Measurements from ENCODE around the gene PGPEP1.
"Not testable (repeated sequence)": the region's sequence is repeated elsewhere in the genome, so short reads cannot be mapped to it uniquely, and the experiment has no call there.

Gene PGPEP1

GRCh38 chr19:18392417-18392816 lies 52.0 kb downstream of the PGPEP1 start:
- DNase-seq = no peak

- DNase-seq = no peak
Measured at GRCh38 chr19:18392926-18393325, 52.5 kb downstream of the PGPEP1 start.

GRCh38 chr19:18393836-18394235 lies 53.4 kb downstream of the PGPEP1 start:
- no peak for DNase-seq

GRCh38 chr19:18396471-18397241 lies 56.3 kb downstream of the PGPEP1 start:
- DNase-seq = no peak

- DNase-seq = no peak
Measured at GRCh38 chr19:18397242-18398202, 57.1 kb downstream of the PGPEP1 start, which contains the start of gene LRRC25. TSS of gene LRRC25 (minus strand) at chr19:18397622. CDS start at chr19:18396963, 659 bp downstream.

- DNase-seq = no peak
Measured at GRCh38 chr19:18399008-18399407, 58.6 kb downstream of the PGPEP1 start.

GRCh38 chr19:18401580-18402112 lies 61.2 kb downstream of the PGPEP1 start:
- no peak for DNase-seq

- DNase-seq = not testable (repeated sequence)
Measured at GRCh38 chr19:18402455-18403248, 62.3 kb downstream of the PGPEP1 start.

GRCh38 chr19:18405754-18406153 lies 65.4 kb downstream of the PGPEP1 start:
- DNase-seq = not testable (repeated sequence)

- DNase-seq = no peak
Measured at GRCh38 chr19:18406749-18407148, 66.4 kb downstream of the PGPEP1 start.

- DNase-seq = peak; percentile 56
Measured at GRCh38 chr19:18408053-18408476, 67.7 kb downstream of the PGPEP1 start.

- no peak for DNase-seq
Measured at GRCh38 chr19:18412610-18413239, 72.3 kb downstream of the PGPEP1 start.

GRCh38 chr19:18414504-18415177 lies 74.2 kb downstream of the PGPEP1 start:
- DNase-seq = no peak

- no peak for DNase-seq
Measured at GRCh38 chr19:18415178-18415867, 74.9 kb downstream of the PGPEP1 start.

- DNase-seq = peak; percentile 27
Measured at GRCh38 chr19:18416778-18417249, 76.4 kb downstream of the PGPEP1 start.

GRCh38 chr19:18417250-18418028 lies 77.0 kb downstream of the PGPEP1 start:
- DNase-seq = no peak

GRCh38 chr19:18418029-18418482 lies 77.7 kb downstream of the PGPEP1 start:
- no peak for DNase-seq

GRCh38 chr19:18418483-18419194 lies 78.2 kb downstream of the PGPEP1 start:
- no peak for DNase-seq

GRCh38 chr19:18419195-18419698 lies 78.8 kb downstream of the PGPEP1 start, which contains the start of gene SSBP4:
TSS of gene SSBP4 (plus strand) at chr19:18419398. CDS start at chr19:18419649, 251 bp downstream.
- no peak for DNase-seq

Measured in DMS79 (cell line).